ENCODE measurements around the gene ADARB1. TPM values are rescaled to one million over a fixed set of nuclear protein-coding genes. Genes with fewer than 3 reads are reported as not detected.

ADARB1 gene
- total RNA-seq, 2 donors from 2014 or later: 8.7 to 9.3 TPM

DNA sequence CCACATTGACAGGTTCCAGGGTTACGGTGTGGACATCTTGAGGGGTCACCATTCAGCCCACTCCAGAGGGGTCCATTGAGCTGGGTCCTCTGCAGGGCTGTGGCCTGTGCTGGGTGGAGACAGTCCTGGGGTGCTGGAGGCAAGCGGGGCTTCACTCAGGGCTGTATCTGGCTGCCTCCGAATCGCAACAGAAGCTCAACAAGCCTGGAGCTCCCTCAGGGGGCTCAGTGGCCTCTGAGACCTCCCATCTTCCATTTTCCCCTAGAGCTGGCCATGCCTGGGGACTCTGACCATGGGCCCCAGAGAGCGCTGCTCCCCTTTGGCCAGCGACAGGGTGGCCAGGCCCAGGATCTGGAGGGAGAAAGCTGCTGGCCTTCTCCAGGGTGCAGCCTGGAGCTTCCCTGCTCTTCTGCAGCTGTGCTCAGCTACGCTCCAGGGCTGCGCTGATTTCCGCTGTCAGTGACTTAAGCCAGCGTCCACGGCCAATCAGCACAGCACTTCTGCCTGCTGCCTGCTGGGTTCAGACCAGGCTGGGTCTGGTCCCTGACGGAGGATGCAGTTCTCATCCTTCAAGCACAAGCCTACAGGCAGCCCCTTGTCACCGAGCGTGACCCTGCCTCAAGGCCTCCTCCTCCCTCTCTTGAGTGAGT lies 45.0 kb upstream of the ADARB1 start:
- DNase-seq: no peak
- intact Hi-C loops (cut with DNase I): no loop called here
- peaks cover 6% of the 10 kb centered on the region for H3K27me3 ChIP-seq
- no peak overlapping the region for H3K4me3 ChIP-seq
- no peaks in the 10 kb centered on the region for H3K9me3 ChIP-seq
- H3K4me1 ChIP-seq: no peaks in the 10 kb centered on the region
- no peak overlapping the region for H3K27ac ChIP-seq
- no peaks in the 10 kb centered on the region for H3K36me3 ChIP-seq
- TF ChIP-seq, protein P1, sequence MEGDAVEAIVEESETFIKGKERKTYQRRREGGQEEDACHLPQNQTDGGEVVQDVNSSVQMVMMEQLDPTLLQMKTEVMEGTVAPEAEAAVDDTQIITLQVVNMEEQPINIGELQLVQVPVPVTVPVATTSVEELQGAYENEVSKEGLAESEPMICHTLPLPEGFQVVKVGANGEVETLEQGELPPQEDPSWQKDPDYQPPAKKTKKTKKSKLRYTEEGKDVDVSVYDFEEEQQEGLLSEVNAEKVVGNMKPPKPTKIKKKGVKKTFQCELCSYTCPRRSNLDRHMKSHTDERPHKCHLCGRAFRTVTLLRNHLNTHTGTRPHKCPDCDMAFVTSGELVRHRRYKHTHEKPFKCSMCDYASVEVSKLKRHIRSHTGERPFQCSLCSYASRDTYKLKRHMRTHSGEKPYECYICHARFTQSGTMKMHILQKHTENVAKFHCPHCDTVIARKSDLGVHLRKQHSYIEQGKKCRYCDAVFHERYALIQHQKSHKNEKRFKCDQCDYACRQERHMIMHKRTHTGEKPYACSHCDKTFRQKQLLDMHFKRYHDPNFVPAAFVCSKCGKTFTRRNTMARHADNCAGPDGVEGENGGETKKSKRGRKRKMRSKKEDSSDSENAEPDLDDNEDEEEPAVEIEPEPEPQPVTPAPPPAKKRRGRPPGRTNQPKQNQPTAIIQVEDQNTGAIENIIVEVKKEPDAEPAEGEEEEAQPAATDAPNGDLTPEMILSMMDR (IDR thresholded peaks at IDR 0.05): no peak
- no peak overlapping the region for H3K9ac ChIP-seq (ENCODE audit: low read depth in 2 of 2, low read length in 2 of 2)

DNA sequence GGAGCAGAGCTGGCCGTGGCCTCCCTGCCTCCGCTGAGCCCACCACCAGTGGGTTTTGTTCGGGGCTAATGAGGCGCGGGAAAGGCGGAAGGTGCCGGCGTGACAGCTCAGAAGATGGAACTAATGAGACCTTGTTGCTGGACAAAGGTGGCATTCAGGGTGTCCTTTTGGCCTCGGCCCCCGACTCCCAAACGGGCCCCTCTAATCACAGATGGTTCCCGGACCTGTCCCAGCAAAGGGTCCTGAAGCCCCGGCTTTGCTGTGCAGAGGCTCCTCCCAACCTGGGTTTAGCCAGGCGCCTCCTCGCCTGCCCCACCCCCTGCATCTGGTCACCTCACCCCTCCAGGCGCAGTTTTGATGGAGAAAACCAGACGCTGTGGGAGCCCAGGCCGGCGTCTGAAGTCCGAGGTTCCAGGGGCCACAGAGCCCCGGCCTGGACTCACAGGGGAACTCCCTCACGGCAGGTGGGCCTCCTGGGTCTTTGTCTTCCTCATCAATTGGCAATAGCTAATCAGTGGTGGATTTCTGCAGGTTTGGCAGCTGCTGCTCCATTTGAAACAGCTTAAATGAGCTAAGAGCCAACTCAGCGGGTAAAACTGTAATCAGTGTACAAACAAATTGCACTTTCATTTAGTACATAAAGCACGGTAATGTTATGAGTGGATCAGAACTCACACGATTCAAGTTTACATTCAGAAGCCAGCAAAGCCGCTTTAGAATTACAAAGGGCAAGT lies 44.3 kb upstream of the ADARB1 start:
- TF ChIP-seq, protein P1 (IDR thresholded peaks at IDR 0.05): no peak
- intact Hi-C loops (cut with DNase I): no loop called here
- no peaks in the 10 kb centered on the region for H3K9me3 ChIP-seq
- DNase-seq: no peak
- no peaks in the 10 kb centered on the region for H3K36me3 ChIP-seq
- H3K4me1 ChIP-seq: no peaks in the 10 kb centered on the region
- H3K27me3 ChIP-seq: peaks cover 6% of the 10 kb centered on the region
- H3K27ac ChIP-seq: no peak overlapping the region
- H3K4me3 ChIP-seq: no peak overlapping the region
- no peak overlapping the region for H3K9ac ChIP-seq (ENCODE audit: low read depth in 2 of 2, low read length in 2 of 2)

DNA sequence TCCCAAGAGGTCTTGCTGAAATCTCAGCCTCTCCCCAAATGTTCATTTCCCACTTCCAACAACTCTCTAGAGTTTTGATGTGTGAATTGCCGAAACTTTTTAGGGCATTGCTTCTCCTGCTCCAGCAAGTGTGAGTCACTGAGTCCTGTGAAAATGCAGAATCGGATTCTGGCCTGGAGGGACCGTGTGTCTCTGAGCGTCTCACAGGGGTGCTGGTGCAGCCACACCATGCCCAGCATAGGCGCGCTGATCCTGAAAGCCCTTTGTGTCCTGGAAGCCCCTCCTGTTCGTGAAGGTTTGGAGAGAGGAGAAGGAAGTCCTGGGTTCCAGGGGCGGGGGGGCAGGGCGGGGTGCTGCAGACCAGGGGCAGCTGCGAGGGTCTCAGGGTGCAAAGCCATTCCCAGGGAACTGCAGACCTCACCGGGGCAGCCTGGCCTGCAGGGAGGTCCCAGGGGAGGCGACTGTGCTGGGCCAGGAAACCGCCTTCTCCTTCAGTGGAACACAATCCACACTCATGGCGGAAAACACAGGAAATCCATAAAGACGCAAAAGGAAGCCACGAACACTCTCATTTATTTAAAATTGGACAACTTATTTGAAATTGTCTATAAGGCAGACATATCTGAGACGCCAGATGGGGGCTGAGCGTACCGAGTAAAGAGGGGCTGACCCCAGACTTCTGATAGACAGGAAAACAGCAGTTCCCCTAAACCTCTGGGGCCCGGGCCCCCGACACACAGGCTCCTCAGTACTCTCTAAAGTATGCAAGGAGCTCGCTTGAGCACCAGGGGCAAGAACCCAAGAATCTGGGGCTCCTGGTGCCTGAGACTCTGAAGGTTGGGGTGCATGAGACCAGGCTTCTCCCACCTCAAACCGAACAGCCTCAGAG lies 43.5 kb upstream of the ADARB1 start:
- H3K36me3 ChIP-seq: no peaks in the 10 kb centered on the region
- intact Hi-C loops (cut with DNase I): no loop called here
- TF ChIP-seq, protein P1 (IDR thresholded peaks at IDR 0.05): no peak
- no peak overlapping the region for H3K27ac ChIP-seq
- no peaks in the 10 kb centered on the region for H3K4me1 ChIP-seq
- H3K9ac ChIP-seq (ENCODE audit: low read depth in 2 of 2, low read length in 2 of 2): no peak overlapping the region
- no peak for DNase-seq
- no peak overlapping the region for H3K4me3 ChIP-seq
- no peaks in the 10 kb centered on the region for H3K9me3 ChIP-seq
- H3K27me3 ChIP-seq: peaks cover 6% of the 10 kb centered on the region

DNA sequence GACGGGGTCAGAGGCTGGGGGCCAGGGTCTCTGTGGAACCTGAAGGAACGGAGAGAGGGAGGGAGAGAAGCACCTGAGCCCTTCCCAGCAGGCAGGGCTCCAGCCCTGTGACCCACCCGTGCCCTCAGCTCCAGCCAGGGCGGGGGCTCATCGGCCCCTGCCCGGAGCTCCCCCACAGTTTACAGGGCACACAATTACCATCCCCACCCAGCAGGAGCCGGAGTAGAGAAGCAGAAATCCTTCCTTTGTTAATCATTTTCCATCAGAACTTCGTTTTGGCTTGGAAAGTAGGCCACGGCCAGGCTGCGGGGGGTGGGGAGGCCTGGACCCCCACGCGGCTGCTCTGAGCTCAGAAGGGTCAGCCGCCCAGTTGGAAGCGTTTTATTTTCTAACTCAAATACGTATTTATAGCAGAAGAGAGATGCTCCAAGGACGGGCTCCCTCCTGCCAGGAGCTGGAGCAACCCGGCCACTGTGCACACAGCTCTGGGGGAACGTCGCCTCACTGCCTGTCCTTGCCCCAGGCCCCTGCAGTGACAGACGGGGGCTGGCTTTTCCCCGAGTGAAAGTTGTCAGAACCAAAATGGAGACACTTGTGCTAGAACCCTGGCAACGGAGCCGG lies 42.7 kb upstream of the ADARB1 start:
- Histone ChIP-seq H3K4me3 (no peak overlapping the region), H3K36me3 (no peaks in the 10 kb centered on the region), H3K9me3 (no peaks in the 10 kb centered on the region), H3K27ac (no peak overlapping the region), H3K9ac (ENCODE audit: low read depth in 2 of 2, low read length in 2 of 2) (no peak overlapping the region), H3K4me1 (no peaks in the 10 kb centered on the region), H3K27me3 (peaks cover 6% of the 10 kb centered on the region)
- DNase-seq: no peak
- TF ChIP-seq, protein P1 (IDR thresholded peaks at IDR 0.05): no peak
- intact Hi-C loops (cut with DNase I): no loop called here

DNA sequence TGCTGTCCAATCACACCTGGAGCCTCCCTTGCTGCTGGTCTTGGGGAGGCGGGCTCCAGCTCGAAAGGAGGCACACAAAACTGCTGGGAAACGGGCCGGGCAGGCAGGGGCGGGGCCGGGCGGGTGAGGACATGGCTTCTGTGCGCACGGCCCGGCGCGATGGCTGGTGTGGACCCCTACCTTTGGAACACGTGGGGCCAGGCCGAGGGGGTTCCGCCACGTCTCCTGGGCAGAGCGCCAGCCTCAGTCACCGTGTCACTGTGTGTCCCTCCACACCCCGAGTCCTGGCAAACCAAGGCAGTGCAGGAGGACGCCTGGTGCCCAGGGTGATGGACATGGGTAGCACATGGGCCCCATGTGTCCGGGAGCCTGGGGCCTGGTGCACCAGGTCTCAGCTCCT lies 42.0 kb upstream of the ADARB1 start:
- DNase-seq: no peak
- Histone ChIP-seq H3K4me3 (no peak overlapping the region), H3K27ac (no peak overlapping the region), H3K27me3 (peaks cover 6% of the 10 kb centered on the region), H3K9me3 (no peaks in the 10 kb centered on the region), H3K36me3 (no peaks in the 10 kb centered on the region), H3K4me1 (no peaks in the 10 kb centered on the region), H3K9ac (ENCODE audit: low read depth in 2 of 2, low read length in 2 of 2) (no peak overlapping the region)
- TF ChIP-seq, protein P1 (IDR thresholded peaks at IDR 0.05): no peak
- intact Hi-C loops (cut with DNase I): no loop called here
